ENCODE results near the gene PCBP3.
"Not testable (repeated sequence)": the region's sequence is repeated elsewhere in the genome, so short reads cannot be mapped to it uniquely, and the experiment has no call there.

Gene PCBP3

DNA sequence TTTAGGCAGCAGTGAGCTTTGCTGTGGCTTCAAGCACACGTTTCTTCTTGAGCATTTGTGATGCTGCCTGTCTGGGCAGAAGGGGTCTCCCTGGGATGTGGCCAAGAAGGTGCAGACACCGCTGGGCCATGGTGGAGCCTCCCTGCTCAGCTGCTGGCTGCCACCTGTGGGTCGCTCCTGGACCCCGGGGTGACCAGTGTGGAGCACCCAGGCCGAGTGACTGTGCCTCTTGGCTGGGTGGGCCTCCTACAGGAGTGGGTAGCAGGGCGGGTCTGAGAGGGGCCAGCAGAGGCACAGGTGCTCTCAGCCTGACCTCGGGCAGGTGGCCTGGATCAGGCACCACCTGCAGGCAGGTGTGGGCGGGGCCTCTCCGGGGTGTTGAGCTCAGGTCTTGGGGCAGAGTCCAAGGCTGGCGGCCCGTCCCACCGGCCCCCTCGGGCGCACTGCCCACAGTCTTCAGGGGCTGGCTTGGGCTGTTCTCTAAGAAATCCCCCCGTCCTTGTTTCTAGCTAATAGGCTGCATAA, 296.1 kb downstream of the PCBP3 start:
- DNase-seq: no peak

DNA sequence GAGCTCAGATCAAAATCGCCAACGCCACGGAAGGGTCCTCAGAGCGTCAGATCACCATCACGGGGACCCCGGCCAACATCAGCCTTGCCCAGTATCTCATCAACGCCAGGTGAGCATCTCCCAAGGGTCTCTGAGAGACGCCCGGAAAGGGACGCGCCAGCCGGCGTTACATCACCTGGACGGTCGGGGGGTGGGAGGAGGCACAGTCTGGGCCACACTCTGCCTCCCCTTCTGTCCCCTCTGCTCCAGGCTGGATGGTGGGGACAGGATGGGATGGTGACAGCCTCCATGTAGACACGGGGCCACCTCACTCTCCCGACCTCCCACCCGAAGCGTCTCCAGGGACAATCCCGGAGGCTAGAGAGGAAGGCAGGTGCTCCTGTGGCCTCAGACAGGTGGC, 296.6 kb downstream of the PCBP3 start:
- no peak for DNase-seq

DNA sequence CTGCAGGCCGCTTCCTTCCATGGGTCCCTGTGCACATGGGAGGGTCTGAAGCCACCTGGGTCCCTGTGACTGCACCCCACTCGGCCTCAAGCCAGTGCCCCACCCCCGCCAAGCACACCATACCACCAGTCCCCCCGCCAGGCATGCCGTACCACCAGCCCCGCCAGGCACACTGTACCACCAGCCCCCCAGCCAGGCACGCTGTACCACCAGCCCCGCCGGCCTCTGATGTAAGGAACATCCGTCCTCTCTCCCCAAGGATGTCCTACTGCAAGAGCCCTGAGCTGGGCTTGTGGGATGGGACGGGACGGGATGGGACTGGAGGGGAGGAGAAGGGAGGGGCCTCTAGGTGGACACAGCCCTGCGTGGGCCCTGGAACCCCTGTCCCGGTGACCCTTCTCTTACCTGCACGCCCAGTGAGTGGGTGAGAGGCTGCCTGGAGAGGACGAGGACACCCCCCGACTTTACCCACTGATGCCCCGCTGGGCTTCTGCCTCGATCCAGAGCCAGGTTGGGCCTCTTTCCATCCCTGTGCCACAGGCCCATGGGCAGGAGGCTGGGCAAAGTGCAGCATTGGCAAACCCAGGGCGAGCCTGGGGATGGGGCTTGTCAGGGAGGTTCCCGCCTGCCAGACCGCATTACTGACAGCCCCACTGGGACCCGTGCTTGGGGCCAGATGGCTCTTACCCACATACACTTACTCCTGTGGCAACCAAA, 297.3 kb downstream of the PCBP3 start:
- no peak for DNase-seq

DNA sequence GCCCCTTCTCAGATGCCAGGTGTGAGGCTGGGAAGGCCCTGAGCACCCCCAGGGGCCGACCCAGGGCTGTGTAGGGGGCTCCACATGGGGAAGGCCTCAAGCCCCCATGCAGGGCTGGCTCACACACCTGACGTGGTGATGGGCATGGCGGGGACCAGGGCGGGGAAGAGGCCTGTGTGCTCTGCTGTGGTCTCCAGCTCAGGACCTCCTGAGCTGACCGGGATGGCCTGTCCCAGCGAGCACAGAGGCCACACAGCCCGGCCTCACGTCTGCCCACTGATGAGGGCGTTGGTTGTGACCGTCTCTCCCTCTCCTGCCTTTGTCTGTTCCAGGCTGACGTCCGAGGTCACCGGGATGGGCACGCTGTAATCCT, 297.8 kb downstream of the PCBP3 start:
- no peak for DNase-seq

DNA sequence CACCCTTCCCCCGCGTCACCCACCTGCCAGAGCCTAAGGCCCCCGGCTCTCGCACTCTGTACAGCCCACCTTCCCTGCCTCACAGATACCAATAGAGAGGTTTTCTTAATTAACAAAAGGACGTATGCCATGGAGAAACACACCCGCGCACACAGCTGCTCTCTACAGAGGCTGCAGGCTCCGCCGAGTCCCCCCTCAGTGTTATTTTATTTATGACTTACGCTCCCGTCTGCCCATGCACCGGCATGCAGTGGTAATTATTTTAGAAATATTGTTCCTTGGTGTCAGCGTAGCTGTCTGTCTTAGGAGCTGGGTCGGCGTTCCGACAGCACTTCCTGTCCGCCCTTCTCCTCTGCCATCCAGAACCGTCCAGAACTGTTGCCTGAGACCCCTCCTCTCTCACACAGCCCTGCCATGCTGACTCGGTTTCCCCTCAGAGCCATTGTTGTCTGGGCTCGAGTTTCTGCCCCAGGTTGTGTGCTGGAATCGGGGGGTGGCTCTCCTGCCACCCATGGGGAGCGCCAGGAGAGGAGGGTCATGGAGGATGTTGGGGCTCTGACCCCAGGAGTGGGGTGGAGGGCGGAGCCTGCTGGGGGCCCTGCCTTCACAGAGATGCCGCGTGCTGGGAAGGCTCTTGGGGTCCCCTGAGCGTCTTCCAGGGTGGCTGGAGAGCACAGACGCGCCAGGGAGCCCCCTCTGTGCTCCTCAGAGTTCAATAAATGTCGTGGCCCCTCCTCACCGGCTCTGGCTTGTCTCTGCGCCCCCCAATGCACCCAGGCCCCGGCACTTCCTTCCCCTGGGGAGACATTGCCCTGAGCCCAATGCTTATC, 298.4 kb downstream of the PCBP3 start:
- DNase-seq: no peak

DNA sequence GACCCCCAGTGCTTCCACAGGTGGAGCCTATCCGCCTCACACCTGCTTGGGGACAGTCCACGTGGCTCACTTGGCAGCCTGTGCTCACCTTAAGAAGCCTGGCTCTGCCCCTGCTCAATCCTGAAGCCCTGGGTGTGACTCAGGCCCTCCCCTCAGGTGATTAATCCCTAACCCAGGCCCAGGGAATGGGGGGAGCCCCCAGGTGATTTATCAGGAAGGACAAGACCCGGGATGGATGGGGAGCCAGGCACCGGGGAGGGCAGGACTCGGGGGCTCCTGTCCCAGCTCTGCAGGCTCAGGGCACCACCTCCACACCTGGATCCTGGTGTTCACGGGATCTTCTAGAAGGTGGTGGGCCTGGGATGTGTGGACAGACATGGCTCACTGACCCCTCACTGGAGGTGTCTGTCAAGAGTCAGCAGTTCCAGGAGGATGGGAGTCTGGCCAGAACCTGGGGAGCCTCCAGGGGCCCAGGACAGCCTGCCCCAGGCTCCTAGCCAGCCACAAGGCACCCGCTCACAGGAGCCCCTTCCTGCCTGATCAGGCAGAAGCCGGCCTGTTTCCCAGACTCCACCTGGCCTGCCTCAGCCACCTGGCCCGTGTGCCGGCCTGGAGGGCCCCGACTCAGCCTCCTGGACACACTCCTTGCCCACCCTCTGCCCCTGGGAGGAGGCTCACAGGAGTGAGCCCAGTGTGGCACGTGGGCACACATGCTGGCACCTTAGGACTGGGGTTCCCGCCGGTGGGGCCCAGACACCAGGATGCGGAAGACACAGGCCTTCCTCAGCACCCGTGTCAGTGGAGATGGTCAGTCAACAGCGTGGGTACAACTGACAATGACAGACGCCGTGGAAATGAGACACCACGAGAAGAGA, 299.5 kb downstream of the PCBP3 start:
- DNase-seq: no peak

DNA sequence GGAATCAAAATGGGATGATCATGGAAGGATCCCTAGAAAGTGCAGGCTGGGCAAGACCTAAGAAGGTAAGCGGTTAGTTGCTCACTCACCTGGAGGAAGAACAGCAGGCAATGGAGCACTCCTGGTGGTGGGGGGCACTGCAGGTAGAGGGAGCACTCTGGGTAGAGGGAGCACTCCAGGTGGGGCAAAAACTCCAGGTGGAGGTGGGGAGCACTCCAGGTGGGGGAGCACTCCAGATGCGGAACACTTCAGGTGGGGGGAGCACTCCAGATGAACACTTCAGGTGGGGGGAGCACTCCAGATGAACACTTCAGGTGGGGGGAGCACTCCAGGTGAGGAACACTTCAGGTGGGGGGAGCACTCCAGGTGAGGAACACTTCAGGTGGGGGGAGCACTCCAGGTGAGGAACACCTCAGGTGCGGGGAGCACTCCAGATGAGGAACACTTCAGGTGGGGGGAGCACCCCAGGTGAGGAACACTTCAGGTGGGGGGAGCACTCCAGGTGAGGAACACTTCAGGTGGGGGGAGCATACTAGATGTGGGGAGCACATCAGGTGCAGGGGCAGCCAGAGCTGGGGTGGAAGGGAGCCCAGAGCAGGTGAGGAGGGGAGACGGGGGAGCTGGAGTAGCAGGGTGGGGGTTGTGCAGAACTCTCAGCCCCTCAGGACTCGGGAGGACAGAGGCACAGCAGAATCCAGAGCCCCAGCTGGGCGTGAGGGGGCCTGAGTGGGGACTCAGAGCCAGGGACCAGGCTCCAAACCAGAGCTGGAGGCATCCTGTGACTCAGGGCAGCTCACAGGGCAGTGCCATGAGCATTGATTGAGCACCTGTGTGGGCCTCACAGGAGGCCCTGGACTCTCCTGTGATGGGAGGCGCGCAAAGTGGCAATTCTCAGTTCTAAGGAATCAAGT, 300.4 kb downstream of the PCBP3 start:
- no peak for DNase-seq

DNA sequence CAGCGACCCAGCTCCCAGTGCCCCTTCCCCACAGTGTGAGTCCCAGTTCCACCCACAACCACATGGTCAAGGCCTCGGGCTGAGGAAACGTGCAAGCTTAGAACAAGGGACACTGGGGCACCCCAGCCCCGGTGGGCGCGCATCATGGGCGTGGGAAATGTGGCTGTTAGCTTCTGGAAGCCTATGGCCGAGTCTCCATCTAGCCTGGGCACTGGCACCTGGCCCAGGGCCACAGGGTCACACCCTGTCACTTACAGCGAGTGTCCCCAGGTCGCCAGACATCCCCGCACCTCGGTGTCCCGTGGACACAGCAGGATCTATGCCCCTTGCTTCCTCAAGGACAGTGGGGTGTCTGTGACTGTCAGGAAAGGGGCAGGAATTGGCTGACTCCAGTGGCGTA, 301.1 kb downstream of the PCBP3 start:
- no peak for DNase-seq

DNA sequence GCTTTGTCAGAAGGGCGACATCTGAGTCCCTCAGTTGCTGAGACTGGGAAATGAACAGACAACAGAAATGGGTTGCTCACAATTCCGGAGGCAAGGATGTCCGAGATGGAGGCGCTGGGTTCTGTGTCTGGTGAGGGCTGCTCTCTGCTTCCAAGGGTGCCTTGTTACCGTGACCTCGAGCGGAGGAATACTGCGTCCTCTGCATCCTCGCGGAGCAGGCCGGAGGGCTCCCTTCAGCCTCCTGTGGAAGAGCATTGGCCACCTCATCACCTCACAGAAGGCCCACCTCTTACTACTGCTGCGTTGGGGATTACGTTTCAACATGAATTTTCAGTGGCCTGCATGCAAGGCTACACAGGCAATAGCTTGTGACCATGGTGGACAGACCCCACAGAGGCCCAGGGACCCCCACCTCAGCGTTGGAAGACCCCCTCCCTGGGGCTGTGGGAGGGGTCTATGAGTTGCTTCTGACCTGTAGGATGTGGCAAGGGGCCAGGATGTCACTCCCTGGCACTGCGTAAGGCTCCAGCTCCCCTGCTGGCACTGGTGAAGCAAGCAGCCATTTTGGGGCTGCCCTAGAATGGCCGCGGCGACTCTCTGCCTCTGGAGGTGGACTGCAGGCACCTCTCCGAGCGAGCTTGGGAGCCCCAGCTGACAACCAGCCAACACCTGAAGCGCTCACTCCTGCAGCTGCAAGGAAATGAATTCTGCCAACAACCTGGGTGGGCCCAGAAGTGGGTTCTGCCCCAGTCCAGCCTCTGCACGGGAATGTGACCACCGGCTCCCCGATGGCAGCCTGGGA, 301.7 kb downstream of the PCBP3 start:
- no peak for DNase-seq

DNA sequence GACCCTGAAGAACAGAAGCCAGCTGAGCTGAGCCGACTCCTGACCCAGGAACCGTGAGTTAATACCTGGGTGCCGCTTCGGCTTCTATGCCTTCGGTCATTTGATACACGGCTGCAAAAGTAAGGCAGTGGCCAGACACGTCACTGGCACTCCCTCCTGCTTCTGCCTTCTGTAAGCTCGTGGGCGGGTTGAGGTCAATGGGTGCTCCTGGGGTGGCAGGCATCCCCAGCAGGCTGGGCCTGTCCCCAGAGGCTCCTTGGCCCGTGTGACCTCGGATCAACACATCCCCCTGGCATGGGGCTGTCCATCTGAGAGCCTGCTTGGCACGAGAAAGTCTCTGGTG, 302.3 kb downstream of the PCBP3 start:
- DNase-seq: no peak

DNA sequence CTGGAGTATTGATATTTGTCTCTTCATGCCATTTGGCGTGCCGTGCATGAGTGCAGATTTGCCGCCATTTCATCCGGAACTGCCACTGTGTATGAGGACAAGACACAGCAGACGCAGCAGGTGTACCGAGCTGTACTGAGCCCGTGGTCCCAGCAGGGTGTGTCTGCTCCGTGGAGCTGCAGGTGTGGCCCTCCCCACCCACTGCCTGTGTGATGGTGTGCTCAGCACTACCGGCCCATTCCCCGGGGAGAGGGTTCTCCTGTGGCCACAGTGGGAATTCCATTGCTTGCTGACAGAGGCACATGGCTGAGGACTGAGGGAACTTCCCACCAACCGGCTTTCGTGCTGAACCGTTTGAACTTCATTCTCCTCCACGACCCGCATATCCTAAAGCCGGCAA, 303.8 kb downstream of the PCBP3 start:
- DNase-seq: no peak

DNA sequence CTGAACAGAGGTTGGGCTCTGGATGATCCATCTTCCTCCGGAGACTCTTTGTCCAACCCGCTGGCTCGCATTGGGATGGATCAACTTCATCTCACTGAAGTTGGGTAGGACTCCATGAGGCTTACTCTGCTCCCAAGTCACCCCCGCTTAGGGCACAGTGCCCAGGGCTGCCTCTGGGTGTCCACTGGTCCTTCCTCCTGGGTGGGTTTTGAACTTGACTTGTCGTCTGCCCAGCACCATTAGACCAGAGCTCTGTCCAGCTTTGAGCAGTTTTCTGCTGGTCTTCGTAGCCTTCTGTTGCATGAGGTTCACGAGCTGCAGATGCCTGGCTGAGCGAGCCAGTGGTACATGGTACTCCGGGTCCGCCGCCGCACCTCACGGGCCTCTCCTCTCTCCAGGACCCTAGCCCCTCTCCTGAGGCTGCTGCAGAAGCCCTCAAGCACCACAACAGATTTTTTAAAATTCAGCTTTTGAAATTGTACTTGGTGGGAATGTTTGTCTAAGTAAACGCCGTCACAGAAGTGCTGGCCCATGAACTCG, 304.3 kb downstream of the PCBP3 start:
- no peak for DNase-seq

DNA sequence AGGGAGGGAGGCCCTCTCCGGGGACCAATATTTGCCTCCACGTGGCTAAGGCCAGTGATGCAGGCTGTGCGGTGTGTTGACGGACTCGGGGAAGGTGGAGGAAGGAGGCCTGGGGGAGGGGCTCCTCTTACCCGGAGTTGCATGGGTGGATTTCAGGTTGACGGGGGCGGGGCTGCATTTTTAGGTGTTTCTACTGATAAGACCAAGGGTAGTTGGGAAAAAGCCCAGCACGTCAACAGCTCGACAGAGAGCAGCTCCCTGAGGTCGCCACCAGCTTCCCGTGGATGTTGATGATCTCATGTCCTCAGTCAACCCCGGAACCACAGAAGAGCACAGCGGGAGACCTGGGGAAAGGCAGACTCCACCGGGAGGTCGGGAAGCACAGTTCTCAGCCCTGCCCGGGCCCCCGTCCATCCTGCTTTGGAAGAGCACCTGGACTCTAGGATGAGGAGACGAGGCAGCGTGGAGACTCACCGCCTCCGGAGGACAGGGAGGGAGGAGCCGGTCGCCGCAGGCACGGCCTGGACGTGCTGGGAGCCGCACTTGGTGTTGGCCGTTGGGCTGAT, 305.1 kb downstream of the PCBP3 start:
- no peak for DNase-seq

DNA sequence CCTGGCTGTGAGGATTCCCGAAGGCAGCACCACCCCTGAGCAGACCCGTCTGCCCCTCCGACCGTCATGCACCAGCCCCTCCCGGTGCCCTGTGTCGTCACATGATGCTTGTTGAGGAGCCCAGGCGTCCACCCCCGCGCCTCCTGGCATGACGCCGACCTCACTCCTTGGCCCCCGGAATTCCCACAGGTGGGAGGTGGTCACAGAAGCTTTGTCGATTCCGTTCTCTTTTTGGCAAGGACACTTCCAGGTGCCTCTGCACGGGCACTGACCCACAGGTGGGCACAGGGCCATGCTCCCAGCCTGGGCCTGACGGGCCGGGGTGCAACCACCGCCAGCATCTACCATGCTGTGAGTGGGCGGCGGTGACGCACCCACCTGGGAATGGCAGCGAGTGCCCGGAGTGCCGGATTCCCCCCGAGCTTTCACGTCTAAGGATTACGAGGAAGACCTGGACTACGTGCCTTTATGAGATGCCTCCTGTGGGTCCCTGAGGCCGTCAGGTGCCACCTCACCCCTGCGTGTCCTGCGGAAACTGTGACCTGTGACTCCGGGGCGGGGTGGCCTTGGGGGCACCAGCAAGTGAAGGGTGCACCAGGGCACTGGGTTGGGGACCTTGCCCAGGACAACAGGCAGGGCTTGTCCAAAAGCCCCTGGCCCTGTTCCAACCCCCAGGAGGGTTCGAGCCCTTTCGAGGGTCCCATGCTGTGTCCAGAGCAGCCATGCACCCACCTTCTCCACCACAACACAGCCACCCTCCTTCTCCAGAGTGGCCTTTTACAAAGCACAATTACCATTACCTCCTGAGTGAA, 306.6 kb downstream of the PCBP3 start:
- DNase-seq: no peak

DNA sequence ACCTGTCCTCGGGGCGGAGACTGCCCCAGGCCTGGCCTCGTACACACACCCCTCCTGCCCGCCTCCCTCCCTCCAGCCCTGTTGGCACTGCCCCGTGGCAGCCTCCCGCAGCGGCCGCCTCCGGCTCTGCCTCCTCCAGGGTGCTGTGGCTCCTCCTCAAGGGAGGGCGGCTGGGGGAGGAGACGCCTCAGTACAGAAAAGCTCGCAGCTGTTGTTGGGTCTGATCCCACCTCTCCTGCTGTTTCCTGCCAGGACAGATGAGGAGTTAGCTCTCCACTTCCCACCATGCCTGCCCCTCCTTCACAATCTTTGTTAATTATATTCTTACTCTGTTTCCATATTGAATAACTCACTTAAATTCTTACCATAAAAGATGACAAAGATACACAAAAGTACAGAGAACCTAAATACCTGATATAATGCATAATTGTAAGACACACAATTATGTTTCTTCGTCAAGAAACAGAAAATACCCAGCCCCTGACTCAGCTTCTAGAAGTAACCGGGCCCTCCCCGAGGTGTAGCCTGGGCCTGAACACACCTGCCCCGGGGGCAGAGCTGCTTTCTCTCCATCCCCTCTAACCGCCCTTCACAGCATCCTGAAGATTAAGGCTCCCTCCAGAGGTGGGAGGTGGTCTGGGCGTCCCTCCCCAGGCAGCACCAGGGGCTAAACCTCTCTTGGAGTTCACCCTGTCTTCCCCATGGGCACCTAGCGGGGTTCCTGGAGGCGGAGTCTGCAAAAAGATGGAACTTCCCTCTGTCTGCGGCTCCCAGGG, 307.4 kb downstream of the PCBP3 start:
- DNase-seq: no peak

DNA sequence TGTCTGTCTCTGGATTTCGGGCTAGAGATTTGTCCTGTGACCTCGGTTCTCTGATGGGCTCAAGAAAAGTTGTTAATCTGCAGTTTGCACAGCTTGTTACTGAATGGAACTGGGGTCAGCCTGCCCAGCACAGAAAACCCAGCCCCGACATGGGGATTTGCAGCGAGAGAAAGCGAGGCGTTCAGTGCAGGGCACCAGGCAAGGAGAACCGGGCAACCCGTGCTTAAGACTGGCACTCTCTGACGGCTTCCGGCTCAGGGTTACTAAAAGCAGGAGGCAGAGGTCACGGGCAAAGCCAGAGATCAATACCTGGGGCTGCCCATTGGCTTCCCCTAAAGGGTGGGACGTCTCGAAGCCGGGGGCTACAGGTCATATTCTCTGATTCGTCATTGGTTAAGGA, 308.2 kb downstream of the PCBP3 start:
- DNase-seq: no peak

DNA sequence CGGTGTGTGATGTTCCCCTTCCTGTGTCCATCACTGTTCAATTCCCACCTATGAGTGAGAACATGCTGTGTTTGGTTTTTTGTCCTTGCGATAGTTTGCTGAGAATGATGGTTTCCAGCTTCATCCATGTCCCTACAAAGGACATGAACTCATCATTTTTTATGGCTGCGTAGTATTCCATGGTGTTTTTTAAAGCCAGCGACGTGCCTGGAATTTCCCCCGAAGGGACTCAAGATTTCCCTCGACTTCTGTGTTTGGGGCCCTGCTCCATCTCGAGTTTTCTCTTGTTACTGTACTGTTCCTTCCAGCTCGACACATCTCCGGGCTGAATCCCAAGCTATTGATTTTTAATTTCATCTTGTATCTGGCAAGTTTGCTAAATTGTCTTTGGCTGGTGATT, 309.0 kb downstream of the PCBP3 start:
- DNase-seq: not testable (repeated sequence)

DNA sequence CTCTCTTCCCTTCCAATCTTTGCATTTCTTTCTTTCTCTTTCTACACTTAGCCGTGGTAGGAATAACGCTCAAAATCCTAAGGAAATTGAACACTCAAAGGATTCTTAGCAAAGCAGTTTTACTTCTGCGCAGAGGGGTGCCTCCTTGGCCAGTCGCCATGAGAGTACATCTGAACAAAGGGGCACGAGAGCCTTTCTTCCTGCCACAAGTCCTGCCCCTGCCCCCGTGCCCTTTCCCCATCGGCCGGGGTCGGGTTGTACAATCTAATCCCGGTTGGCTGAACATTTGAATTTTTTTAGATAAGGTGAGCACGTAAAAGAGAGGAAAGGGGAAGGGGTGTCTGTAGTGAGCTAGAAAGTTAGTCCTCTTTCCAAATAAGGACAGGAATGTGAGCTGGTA, 309.4 kb downstream of the PCBP3 start:
- no peak for DNase-seq

DNA sequence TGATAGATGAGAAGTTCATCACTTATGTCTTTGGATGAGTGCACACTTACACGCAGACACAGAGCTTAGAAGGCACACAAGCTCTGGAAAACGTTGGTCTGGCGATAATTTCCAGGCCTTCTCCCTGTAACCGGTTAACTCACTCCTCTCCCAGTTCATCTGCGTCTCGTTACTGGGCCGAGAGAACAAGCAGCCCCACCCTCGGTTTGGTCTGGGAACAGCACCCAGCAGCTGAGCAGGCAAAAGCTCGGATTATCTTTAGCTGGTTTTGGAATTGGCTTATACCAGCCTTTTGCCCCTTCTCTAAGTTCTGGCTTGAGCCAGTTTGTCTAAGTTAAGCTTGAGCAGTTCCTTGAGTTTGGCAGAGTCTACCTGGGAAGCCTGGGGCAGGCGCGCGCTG, 310.7 kb downstream of the PCBP3 start:
- DNase-seq: no peak

Measured in stimulated activated CD4-positive, alpha-beta T cell treated with anti-CD3 and anti-CD28 coated beads, Interleukin-15, amount 100 ng/mL, for 24 hours (primary cell).